Liver (tissue), 9 donors: Measurements from ENCODE around the gene KIF21B. TPM values are rescaled to one million over a fixed set of nuclear protein-coding genes. Genes with fewer than 3 reads are reported as not detected.

Experiments used
- DNase-seq: peaks from one replicate; pipeline ENCODE4 v3.0.0-alpha.2; 2017; ENCODE audit warnings: low spot score
- H3K27ac ChIP-seq, 2 donors: one replicate each; pipeline ENCODE4 v1.7.0; 2013; ENCODE audit warnings: inconsistent platforms in 2 of 2, low read length in 2 of 2, control low read depth in 1 of 2, low read depth in 1 of 2, mild to moderate bottlenecking in 1 of 2
- H3K27me3 ChIP-seq, 4 donors: one replicate each; pipeline versions ENCODE4 v1.6.1 to v1.7.0; 2013; ENCODE audit warnings: low read length in 3 of 4, inconsistent platforms in 1 of 4, mild to moderate bottlenecking in 1 of 4, moderate library complexity in 1 of 4; ENCODE audit not compliant: control insufficient read depth in 4 of 4, insufficient read depth in 4 of 4
- H3K36me3 ChIP-seq, 4 donors: one replicate each; pipeline versions ENCODE4 v1.6.1 to v1.7.0; 2013; ENCODE audit warnings: low read length in 3 of 4, mild to moderate bottlenecking in 3 of 4, low read depth in 1 of 4, moderate library complexity in 1 of 4; ENCODE audit not compliant: control insufficient read depth in 4 of 4, insufficient read depth in 3 of 4
- H3K4me1 ChIP-seq, 4 donors: one replicate each; pipeline versions ENCODE4 v1.6.1 to v1.7.0; 2013; ENCODE audit warnings: low read length in 3 of 4, mild to moderate bottlenecking in 3 of 4, moderate library complexity in 1 of 4; ENCODE audit not compliant: control insufficient read depth in 4 of 4, insufficient read depth in 4 of 4
- H3K4me3 ChIP-seq, 3 donors: one replicate each; pipeline versions ENCODE4 v1.6.1 to v1.7.0; 2013; ENCODE audit warnings: low read length in 3 of 3, control low read depth in 1 of 3, low read depth in 1 of 3, mild to moderate bottlenecking in 1 of 3
- H3K9ac ChIP-seq, 2 donors: one replicate each; pipeline ENCODE4 v1.7.0; 2013; ENCODE audit warnings: low read length in 2 of 2, mild to moderate bottlenecking in 2 of 2, moderate library complexity in 2 of 2, control low read depth in 1 of 2, low read depth in 1 of 2
- H3K9me3 ChIP-seq, 4 donors: one replicate each; pipeline versions ENCODE4 v1.6.1 to v1.7.0; 2013; ENCODE audit warnings: low read length in 3 of 4; ENCODE audit not compliant: control insufficient read depth in 4 of 4
- EGR1 ChIP-seq, 2 donors: IDR thresholded peaks; 2 replicates each; pipeline ENCODE4 v1.6.1; 2016 to 2018; ENCODE audit warnings: antibody characterized with exemption in 2 of 2, low read depth in 2 of 2
- FOXA2 ChIP-seq: IDR thresholded peaks from 2 replicates; pipeline ENCODE4 v1.6.1; 2016; ENCODE audit warnings: antibody characterized with exemption
- GABPA ChIP-seq, 2 donors: IDR thresholded peaks in 1 of 2; conservative IDR thresholded peaks in 1 of 2; 2 replicates each; pipeline ENCODE4 v1.6.1; 2016; ENCODE audit warnings: antibody characterized with exemption in 2 of 2, mild to moderate bottlenecking in 1 of 2, moderate library complexity in 1 of 2
- HNF4A ChIP-seq, 2 donors: conservative IDR thresholded peaks; 2 replicates each; pipeline ENCODE4 v1.6.1; 2016; ENCODE audit warnings: antibody characterized with exemption in 2 of 2, mild to moderate bottlenecking in 2 of 2
- HNF4G ChIP-seq: IDR thresholded peaks from 2 replicates; pipeline ENCODE4 v1.6.1; 2016; ENCODE audit warnings: antibody characterized with exemption
- JUND ChIP-seq, 2 donors: IDR thresholded peaks; 2 replicates each; pipeline ENCODE4 v1.6.1; 2016; ENCODE audit warnings: antibody characterized with exemption in 2 of 2
- NR2F2 ChIP-seq: IDR thresholded peaks from 2 replicates; pipeline ENCODE4 v1.6.1; 2016; ENCODE audit warnings: antibody characterized with exemption
- RAD21 ChIP-seq, 2 donors: IDR thresholded peaks; 2 replicates each; pipeline ENCODE4 v1.6.1; 2016; ENCODE audit warnings: antibody characterized with exemption in 2 of 2, mild to moderate bottlenecking in 2 of 2
- RXRA ChIP-seq, 2 donors: IDR thresholded peaks; 2 replicates each; pipeline ENCODE4 v1.6.1; 2017 to 2018; ENCODE audit warnings: antibody characterized with exemption in 2 of 2, mild to moderate bottlenecking in 1 of 2
- SP1 ChIP-seq: IDR thresholded peaks from 2 replicates; pipeline ENCODE4 v1.6.1; 2018; ENCODE audit warnings: antibody characterized with exemption, mild to moderate bottlenecking
- TAF1 ChIP-seq: conservative IDR thresholded peaks from 2 replicates; pipeline ENCODE4 v1.6.1; 2016; ENCODE audit warnings: antibody characterized with exemption, mild to moderate bottlenecking
- YY1 ChIP-seq: IDR thresholded peaks from 2 replicates; pipeline ENCODE4 v1.6.1; 2016; ENCODE audit warnings: antibody characterized with exemption, mild to moderate bottlenecking
- WGBS: extraction: QIAGEN DNeasy Blood & Tissue Kit; methylation state at CpG from one replicate; pipeline ENCODE4 v1.1.7; 2013; 5-methylcytosine and 5-hydroxymethylcytosine counted together
- polyA plus RNA-seq, 2 donors: library from polyadenylated mRNA; stranded (reverse) in 1 of 2; unstranded in 1 of 2; fragments of 200-250 nt in 1 of 2; fragments of >200 nt in 1 of 2; fragmentation: Nextera tagmentation in 1 of 2; extraction: Ambion mirVana in 1 of 2; gene quantifications; one replicate each; pipeline versions ENCODE4 v1.2.1 to v1.2.3, GENCODE V29; 2013 to 2015
- total RNA-seq, 2 donors: library from RNA; depleted of rRNA; stranded (reverse); fragments of >200 nt; gene quantifications; one replicate each; pipeline ENCODE4 v1.2.3, GENCODE V29; 2014
- TF ChIP-seq, protein P1 (sequence below): IDR thresholded peaks from 2 replicates; pipeline ENCODE4 v1.6.1; 2016; ENCODE audit warnings: antibody characterized with exemption
- TF ChIP-seq, protein P2 (sequence below): IDR thresholded peaks from 2 replicates; pipeline ENCODE4 v1.6.1; 2016; ENCODE audit warnings: antibody characterized with exemption, mild to moderate bottlenecking
- TF ChIP-seq, protein P3 (sequence below): IDR thresholded peaks from 2 replicates; pipeline ENCODE4 v1.6.1; 2016; ENCODE audit warnings: antibody characterized with exemption
- TF ChIP-seq, protein P4 (sequence below): fragments of 150-350 bp; IDR thresholded peaks from 2 replicates; pipeline ENCODE4 v1.5.1; 2017; ENCODE audit warnings: improper control_type of control experiment, low read depth, low read length; ENCODE audit not compliant: missing input control
- TF ChIP-seq, protein P5 (sequence below): IDR thresholded peaks from 2 replicates; pipeline ENCODE4 v1.6.1; 2016; ENCODE audit warnings: antibody characterized with exemption
- donor health status: healthy.
- donor health status: healthy.
- donor health status: healthy.
- donor health status: healthy.
- donor health status: healthy.

Gene KIF21B
- total and polyA plus RNA-seq, 4 donors: 0.42 to 1.9 (median 1.0) TPM

DNA sequence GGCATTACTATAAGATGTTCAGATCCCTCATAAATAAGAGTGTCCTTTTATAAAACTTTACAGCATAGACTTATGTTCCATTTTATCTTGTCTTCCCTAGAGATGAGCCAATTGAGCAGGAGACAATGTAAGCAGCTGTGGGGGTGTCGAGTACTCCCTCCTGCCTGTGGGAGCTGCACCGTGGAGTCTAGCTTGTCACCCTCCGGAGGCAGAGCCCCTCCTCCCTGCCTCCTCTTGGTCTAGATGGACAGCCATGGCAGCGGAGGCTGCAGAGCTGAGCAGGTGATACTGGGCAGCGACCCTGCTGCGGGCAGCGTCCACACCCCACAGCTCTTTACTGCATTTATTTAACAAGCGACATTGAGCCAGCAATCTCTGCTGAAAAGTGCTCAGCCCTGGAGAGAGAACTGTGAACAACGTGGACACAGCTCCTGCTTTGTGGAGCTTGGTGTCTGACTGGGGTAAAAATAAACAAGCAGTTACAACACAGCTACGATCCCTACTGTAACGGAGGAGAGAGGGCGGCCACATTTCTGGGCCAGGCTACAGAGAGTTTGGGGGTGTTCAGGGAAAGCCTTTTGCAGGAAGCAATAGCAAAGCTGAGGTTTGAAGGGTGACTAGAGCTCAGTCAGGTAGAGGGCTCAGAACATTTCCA, 12.8 kb upstream of the KIF21B start:
- Histone ChIP-seq H3K9ac (no peak overlapping the region), H3K4me3 (no peak overlapping the region), H3K9me3 (no peaks in the 10 kb centered on the region), H3K4me1 (no peaks in the 10 kb centered on the region), H3K36me3 (no peaks in the 10 kb centered on the region), H3K27ac (no peak overlapping the region), H3K27me3 (peaks cover 0 to 8% (median 0%) of the 10 kb centered on the region in 4 donors)
- WGBS: 44% methylated on average over 12 of the region's 12 CpGs
- no peak for TF ChIP-seq HNF4G
- TF ChIP-seq JUND (IDR thresholded peaks at IDR 0.05): no peak
- TF ChIP-seq, protein P1, sequence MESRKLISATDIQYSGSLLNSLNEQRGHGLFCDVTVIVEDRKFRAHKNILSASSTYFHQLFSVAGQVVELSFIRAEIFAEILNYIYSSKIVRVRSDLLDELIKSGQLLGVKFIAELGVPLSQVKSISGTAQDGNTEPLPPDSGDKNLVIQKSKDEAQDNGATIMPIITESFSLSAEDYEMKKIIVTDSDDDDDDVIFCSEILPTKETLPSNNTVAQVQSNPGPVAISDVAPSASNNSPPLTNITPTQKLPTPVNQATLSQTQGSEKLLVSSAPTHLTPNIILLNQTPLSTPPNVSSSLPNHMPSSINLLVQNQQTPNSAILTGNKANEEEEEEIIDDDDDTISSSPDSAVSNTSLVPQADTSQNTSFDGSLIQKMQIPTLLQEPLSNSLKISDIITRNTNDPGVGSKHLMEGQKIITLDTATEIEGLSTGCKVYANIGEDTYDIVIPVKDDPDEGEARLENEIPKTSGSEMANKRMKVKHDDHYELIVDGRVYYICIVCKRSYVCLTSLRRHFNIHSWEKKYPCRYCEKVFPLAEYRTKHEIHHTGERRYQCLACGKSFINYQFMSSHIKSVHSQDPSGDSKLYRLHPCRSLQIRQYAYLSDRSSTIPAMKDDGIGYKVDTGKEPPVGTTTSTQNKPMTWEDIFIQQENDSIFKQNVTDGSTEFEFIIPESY: no peak
- no peak for DNase-seq

DNA sequence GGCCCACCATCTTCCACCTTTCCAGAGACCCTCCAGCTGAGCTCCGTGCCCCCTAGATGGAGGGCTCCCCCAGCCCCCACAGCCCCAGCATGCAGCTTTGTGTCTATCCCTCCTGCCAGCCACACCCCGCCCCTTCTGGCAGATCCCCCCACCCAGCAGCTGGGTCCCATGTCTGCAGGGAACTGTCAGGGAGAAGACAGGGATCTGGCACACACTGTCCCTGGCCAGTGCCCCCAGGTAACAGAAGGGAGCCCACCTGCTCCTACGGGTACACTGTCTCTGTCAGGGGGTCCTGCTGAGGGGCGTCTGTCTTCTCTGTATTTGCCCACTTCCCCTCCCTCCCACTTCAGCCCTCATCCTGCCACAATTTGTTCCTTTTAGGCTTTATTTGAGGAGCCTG, 11.2 kb upstream of the KIF21B start:
- WGBS: 90% methylated on average over 4 of the region's 4 CpGs
- TF ChIP-seq GABPA (IDR thresholded peaks at IDR 0.05 in 1 of 2, conservative IDR thresholded peaks at IDR 0.05 in 1 of 2) (no peak), FOXA2 (no peak), EGR1 (IDR thresholded peaks at IDR 0.05; ENCODE audit: low read depth in 2 of 2) (no peak)
- TF ChIP-seq, protein P2, sequence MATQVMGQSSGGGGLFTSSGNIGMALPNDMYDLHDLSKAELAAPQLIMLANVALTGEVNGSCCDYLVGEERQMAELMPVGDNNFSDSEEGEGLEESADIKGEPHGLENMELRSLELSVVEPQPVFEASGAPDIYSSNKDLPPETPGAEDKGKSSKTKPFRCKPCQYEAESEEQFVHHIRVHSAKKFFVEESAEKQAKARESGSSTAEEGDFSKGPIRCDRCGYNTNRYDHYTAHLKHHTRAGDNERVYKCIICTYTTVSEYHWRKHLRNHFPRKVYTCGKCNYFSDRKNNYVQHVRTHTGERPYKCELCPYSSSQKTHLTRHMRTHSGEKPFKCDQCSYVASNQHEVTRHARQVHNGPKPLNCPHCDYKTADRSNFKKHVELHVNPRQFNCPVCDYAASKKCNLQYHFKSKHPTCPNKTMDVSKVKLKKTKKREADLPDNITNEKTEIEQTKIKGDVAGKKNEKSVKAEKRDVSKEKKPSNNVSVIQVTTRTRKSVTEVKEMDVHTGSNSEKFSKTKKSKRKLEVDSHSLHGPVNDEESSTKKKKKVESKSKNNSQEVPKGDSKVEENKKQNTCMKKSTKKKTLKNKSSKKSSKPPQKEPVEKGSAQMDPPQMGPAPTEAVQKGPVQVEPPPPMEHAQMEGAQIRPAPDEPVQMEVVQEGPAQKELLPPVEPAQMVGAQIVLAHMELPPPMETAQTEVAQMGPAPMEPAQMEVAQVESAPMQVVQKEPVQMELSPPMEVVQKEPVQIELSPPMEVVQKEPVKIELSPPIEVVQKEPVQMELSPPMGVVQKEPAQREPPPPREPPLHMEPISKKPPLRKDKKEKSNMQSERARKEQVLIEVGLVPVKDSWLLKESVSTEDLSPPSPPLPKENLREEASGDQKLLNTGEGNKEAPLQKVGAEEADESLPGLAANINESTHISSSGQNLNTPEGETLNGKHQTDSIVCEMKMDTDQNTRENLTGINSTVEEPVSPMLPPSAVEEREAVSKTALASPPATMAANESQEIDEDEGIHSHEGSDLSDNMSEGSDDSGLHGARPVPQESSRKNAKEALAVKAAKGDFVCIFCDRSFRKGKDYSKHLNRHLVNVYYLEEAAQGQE: no peak
- TF ChIP-seq, protein P3, sequence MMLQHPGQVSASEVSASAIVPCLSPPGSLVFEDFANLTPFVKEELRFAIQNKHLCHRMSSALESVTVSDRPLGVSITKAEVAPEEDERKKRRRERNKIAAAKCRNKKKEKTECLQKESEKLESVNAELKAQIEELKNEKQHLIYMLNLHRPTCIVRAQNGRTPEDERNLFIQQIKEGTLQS: no peak
- Histone ChIP-seq H3K36me3 (no peaks in the 10 kb centered on the region), H3K27me3 (peaks cover 0 to 8% (median 0%) of the 10 kb centered on the region in 4 donors), H3K9me3 (no peaks in the 10 kb centered on the region), H3K4me1 (no peaks in the 10 kb centered on the region), H3K4me3 (no peak overlapping the region), H3K27ac (no peak overlapping the region), H3K9ac (no peak overlapping the region)
- no peak for DNase-seq

DNA sequence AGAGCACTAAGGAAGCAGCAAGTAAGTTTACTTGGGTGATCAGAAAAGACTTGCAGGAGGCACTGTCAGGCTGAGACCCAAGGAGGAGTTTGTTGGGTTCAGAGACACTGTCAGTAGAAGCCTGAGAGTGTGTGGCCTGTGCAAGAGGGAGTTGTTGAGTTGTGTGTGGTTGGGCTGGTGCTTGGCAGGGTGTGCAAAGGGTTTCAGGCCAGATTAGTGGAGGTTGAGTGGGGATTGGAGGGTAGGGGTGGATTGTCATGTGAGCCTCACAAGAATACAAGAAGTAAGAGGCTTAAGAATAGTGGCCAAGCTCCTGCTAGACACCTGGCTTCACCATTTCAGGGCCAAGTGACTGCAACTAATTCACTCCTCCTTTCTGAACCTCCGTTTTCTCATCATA, 8.9 kb upstream of the KIF21B start:
- Histone ChIP-seq H3K9ac (no peak overlapping the region), H3K4me1 (peaks cover 0 to 2% (median 0%) of the 10 kb centered on the region in 4 donors), H3K27me3 (peaks cover 0 to 8% (median 0%) of the 10 kb centered on the region in 4 donors), H3K27ac (no peak overlapping the region), H3K36me3 (no peaks in the 10 kb centered on the region), H3K9me3 (no peaks in the 10 kb centered on the region), H3K4me3 (no peak overlapping the region)
- 93% methylated on average over 1 of the region's 1 CpG for WGBS
- TF ChIP-seq YY1 (no peak), RXRA (IDR thresholded peaks at IDR 0.05) (no peak), TAF1 (no peak), FOXA2 (no peak), GABPA (IDR thresholded peaks at IDR 0.05 in 1 of 2, conservative IDR thresholded peaks at IDR 0.05 in 1 of 2) (no peak), RAD21 (IDR thresholded peaks at IDR 0.05) (no peak), HNF4A (conservative IDR thresholded peaks at IDR 0.05) (no peak), JUND (IDR thresholded peaks at IDR 0.05) (no peak), NR2F2 (no peak), EGR1 (IDR thresholded peaks at IDR 0.05; ENCODE audit: low read depth in 2 of 2) (no peak), SP1 (no peak), HNF4G (no peak)
- TF ChIP-seq, protein P1: no peak
- TF ChIP-seq, protein P4, sequence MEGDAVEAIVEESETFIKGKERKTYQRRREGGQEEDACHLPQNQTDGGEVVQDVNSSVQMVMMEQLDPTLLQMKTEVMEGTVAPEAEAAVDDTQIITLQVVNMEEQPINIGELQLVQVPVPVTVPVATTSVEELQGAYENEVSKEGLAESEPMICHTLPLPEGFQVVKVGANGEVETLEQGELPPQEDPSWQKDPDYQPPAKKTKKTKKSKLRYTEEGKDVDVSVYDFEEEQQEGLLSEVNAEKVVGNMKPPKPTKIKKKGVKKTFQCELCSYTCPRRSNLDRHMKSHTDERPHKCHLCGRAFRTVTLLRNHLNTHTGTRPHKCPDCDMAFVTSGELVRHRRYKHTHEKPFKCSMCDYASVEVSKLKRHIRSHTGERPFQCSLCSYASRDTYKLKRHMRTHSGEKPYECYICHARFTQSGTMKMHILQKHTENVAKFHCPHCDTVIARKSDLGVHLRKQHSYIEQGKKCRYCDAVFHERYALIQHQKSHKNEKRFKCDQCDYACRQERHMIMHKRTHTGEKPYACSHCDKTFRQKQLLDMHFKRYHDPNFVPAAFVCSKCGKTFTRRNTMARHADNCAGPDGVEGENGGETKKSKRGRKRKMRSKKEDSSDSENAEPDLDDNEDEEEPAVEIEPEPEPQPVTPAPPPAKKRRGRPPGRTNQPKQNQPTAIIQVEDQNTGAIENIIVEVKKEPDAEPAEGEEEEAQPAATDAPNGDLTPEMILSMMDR: no peak
- TF ChIP-seq, protein P5, sequence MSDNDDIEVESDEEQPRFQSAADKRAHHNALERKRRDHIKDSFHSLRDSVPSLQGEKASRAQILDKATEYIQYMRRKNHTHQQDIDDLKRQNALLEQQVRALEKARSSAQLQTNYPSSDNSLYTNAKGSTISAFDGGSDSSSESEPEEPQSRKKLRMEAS: no peak
- TF ChIP-seq, protein P3: no peak
- DNase-seq: no peak
